HepG2 (cell line): Measurements from ENCODE around the gene CYP26B1. TPM values are rescaled to one million over a fixed set of nuclear protein-coding genes. Genes with fewer than 3 reads are reported as not detected.
A peak's percentile ranks its signal among the peaks of the same experiment; 100 is the strongest.

Source experiments
- AGO2 ChIP-seq: fragments of 200-400 bp; formaldehyde crosslinking; optimal IDR thresholded peaks from 2 replicates; pipeline ENCODE3; 2017; ENCODE audit warnings: mild to moderate bottlenecking, low read depth, low read length, moderate library complexity
- CENPX ChIP-seq: sonication (generic); formaldehyde crosslinking; IDR thresholded peaks from 2 replicates; pipeline ENCODE4 v1.9.0; 2021; ENCODE audit warnings: mild to moderate bottlenecking, missing genetic modification reagents, moderate library complexity
- EZH2 ChIP-seq: conservative IDR thresholded peaks from 2 replicates; pipeline ENCODE4 v1.6.1; 2012; ENCODE audit warnings: mild to moderate bottlenecking, low read depth, low read length, moderate library complexity
- FOXA1 ChIP-seq, 2 experiments: fragments of 450-650 bp in 1 of 2; sonication (generic) in 1 of 2; formaldehyde crosslinking in 1 of 2; IDR thresholded peaks; 2 replicates each; pipeline versions ENCODE4 v1.4.0 to v1.6.1; 2016 to 2020; ENCODE audit warnings: missing genetic modification reagents in 1 of 2
- GPBP1L1 ChIP-seq: sonication (generic); formaldehyde crosslinking; IDR thresholded peaks from 2 replicates; pipeline ENCODE4 v1.5.0; 2020; ENCODE audit warnings: mild to moderate bottlenecking, missing genetic modification reagents
- KLF13 ChIP-seq: sonication (generic); formaldehyde crosslinking; IDR thresholded peaks from 2 replicates; pipeline ENCODE4 v1.4.0; 2020; ENCODE audit warnings: mild to moderate bottlenecking, missing genetic modification reagents
- MLX ChIP-seq: IDR thresholded peaks from 2 replicates; pipeline ENCODE4 v1.6.1; 2016
- NR1H2 ChIP-seq: sonication (generic); formaldehyde crosslinking; IDR thresholded peaks from 2 replicates; pipeline ENCODE4 v1.8.1; 2022; ENCODE audit warnings: low read depth, missing genetic modification reagents, borderline replicate concordance
- POLR2A ChIP-seq, 2 experiments: IDR thresholded peaks; 2 replicates each; pipeline ENCODE4 v1.6.1; 2011; ENCODE audit warnings: low read depth in 2 of 2, low read length in 2 of 2, mild to moderate bottlenecking in 1 of 2, moderate library complexity in 1 of 2; ENCODE audit not compliant: insufficient read depth in 1 of 2
- RNF2 ChIP-seq: fragments of 450-650 bp; conservative IDR thresholded peaks from 2 replicates; pipeline ENCODE4 v1.6.1; 2016; ENCODE audit warnings: low read depth
- RXRB ChIP-seq: IDR thresholded peaks from 2 replicates; pipeline ENCODE4 v1.6.1; 2016; ENCODE audit warnings: borderline replicate concordance, missing genetic modification reagents, missing compliant biosample characterization
- SRSF1 ChIP-seq: fragments of 200-400 bp; formaldehyde crosslinking; optimal IDR thresholded peaks from 2 replicates; pipeline ENCODE3; 2017; ENCODE audit warnings: mild to moderate bottlenecking, low read depth, low read length, moderate library complexity
- TBL1XR1 ChIP-seq: fragments of 150-350 bp; IDR thresholded peaks from 2 replicates; pipeline ENCODE4 v1.6.1; 2014; ENCODE audit warnings: borderline replicate concordance, low read length; ENCODE audit not compliant: partially characterized antibody
- WIZ ChIP-seq: sonication (generic); formaldehyde crosslinking; IDR thresholded peaks from 2 replicates; pipeline ENCODE4 v1.5.1; 2020; ENCODE audit warnings: mild to moderate bottlenecking, missing genetic modification reagents
- ZBTB10 ChIP-seq: sonication (generic); formaldehyde crosslinking; IDR thresholded peaks from 2 replicates; pipeline ENCODE4 v1.4.0; 2020; ENCODE audit warnings: missing genetic modification reagents, borderline replicate concordance
- ZBTB33 ChIP-seq: sonication (generic); formaldehyde crosslinking; IDR thresholded peaks from 2 replicates; pipeline ENCODE4 v1.4.0; 2020; ENCODE audit warnings: missing genetic modification reagents
- ZNF143 ChIP-seq: sonication (generic); formaldehyde crosslinking; IDR thresholded peaks from 2 replicates; pipeline ENCODE4 v1.4.0; 2020; ENCODE audit warnings: missing genetic modification reagents
- ZNF260 ChIP-seq: sonication (generic); formaldehyde crosslinking; IDR thresholded peaks from 2 replicates; pipeline ENCODE4 v1.4.0; 2020; ENCODE audit warnings: missing genetic modification reagents, low read depth, mild to moderate bottlenecking, borderline replicate concordance
- ZNF292 ChIP-seq: sonication (generic); formaldehyde crosslinking; IDR thresholded peaks from 2 replicates; pipeline ENCODE4 v1.8.1; 2022; ENCODE audit warnings: mild to moderate bottlenecking, low read depth, missing genetic modification reagents, borderline replicate concordance
- ZNF430 ChIP-seq: sonication (generic); formaldehyde crosslinking; IDR thresholded peaks from 2 replicates; pipeline ENCODE4 v1.9.0; 2021; ENCODE audit warnings: mild to moderate bottlenecking, missing genetic modification reagents
- ZNF431 ChIP-seq: sonication (generic); formaldehyde crosslinking; IDR thresholded peaks from 2 replicates; pipeline ENCODE4 v1.9.0; 2022; ENCODE audit warnings: missing genetic modification reagents, low read depth, mild to moderate bottlenecking, borderline replicate concordance
- ZNF468 ChIP-seq: sonication (generic); formaldehyde crosslinking; IDR thresholded peaks from 2 replicates; pipeline ENCODE4 v1.8.0; 2022; ENCODE audit warnings: mild to moderate bottlenecking, moderate library complexity, missing genetic modification reagents
- ZNF562 ChIP-seq: sonication (generic); formaldehyde crosslinking; IDR thresholded peaks from 2 replicates; pipeline ENCODE4 v1.8.0; 2022; ENCODE audit warnings: missing genetic modification reagents, borderline replicate concordance
- ZNF605 ChIP-seq: sonication (generic); formaldehyde crosslinking; IDR thresholded peaks from 2 replicates; pipeline ENCODE4 v1.8.0; 2022; ENCODE audit warnings: mild to moderate bottlenecking, missing genetic modification reagents
- ZNF788 ChIP-seq: sonication (generic); formaldehyde crosslinking; IDR thresholded peaks from 2 replicates; pipeline ENCODE4 v1.5.0; 2020; ENCODE audit warnings: mild to moderate bottlenecking, missing genetic modification reagents, borderline replicate concordance
- polyA plus RNA-seq, 8 experiments: library from polyadenylated mRNA; depleted of rRNA in 3 of 8; stranded (reverse) in 7 of 8; unstranded in 1 of 8; fragments of >200 nt; fragmentation: Illumina TruSeq in 4 of 8; extraction: Trizol in 4 of 8; gene quantifications; 2 replicates each; pipeline versions ENCODE4 v1.2.1 to v1.2.3, GENCODE V29; 2011 to 2016; ENCODE audit warnings: low read depth in 4 of 8, missing spikeins in 1 of 8, mixed read lengths in 1 of 8; ENCODE audit not compliant: insufficient read depth in 1 of 8
- total RNA-seq, 5 experiments: library from RNA; depleted of rRNA; stranded (reverse); fragments of >200 nt; fragmentation: Illumina TruSeq; extraction: Trizol; gene quantifications; 2 replicates each; pipeline ENCODE4 v1.2.3, GENCODE V29; 2016; ENCODE audit warnings: low read depth in 1 of 5

CYP26B1 gene
- total and polyA plus RNA-seq, 2 of the 13 experiments (the other 11 are each of a cell fraction or from before 2014, with no cell fraction given), result 0.05 to 0.07 TPM

GRCh38 chr2:72144632-72145288 lies 2.9 kb downstream of the CYP26B1 start (continued):
- TF ChIP-seq ZBTB10 (CRISPR knock-in tag) (0 out of 2 replicates have a peak, but pooled peaks have one; percentile 10), ZNF788 (CRISPR knock-in tag) (no peak), ZBTB33 (CRISPR knock-in tag) (no peak), ZNF605 (0 out of 2 replicates have a peak, but pooled peaks have one; percentile 42), RXRB (CRISPR knock-in tag) (no peak), GPBP1L1 (CRISPR knock-in tag) (no peak), POLR2A (IDR thresholded peaks at IDR 0.05; ENCODE audit: insufficient read depth in 1 of 2, low read depth in 2 of 2, low read length in 2 of 2) (no peak), ZNF430 (no peak), SRSF1 (no peak), ZNF292 (no peak), AGO2 (no peak), KLF13 (CRISPR knock-in tag) (no peak), FOXA1 (IDR thresholded peaks at IDR 0.05) (no peak), FOXA1 (CRISPR knock-in tag; IDR thresholded peaks at IDR 0.05) (no peak), WIZ (CRISPR knock-in tag) (no peak), MLX (CRISPR knock-in tag) (no peak), ZNF562 (CRISPR knock-in tag) (no peak), ZNF260 (CRISPR knock-in tag) (no peak), NR1H2 (no peak), ZNF143 (CRISPR knock-in tag) (no peak), ZNF468 (CRISPR knock-in tag) (no peak), EZH2 (peak; percentile 98), RNF2 (no peak), TBL1XR1 (no peak), CENPX (CRISPR knock-in tag) (no peak), ZNF431 (CRISPR knock-in tag) (no peak)
